GM21423 (cell line): ENCODE results near the gene RNF114.
"Not testable (repeated sequence)": the region's sequence is repeated elsewhere in the genome, so short reads cannot be mapped to it uniquely, and the experiment has no call there.

Experiments used
- ATAC-seq: cut with Tn5 transposase; IDR thresholded peaks from one replicate; pipeline ENCODE4 v1.9.1; 2021; ENCODE audit warnings: mild to moderate bottlenecking, moderate library complexity; ENCODE audit not compliant: unreplicated experiment

The RNF114 gene

DNA sequence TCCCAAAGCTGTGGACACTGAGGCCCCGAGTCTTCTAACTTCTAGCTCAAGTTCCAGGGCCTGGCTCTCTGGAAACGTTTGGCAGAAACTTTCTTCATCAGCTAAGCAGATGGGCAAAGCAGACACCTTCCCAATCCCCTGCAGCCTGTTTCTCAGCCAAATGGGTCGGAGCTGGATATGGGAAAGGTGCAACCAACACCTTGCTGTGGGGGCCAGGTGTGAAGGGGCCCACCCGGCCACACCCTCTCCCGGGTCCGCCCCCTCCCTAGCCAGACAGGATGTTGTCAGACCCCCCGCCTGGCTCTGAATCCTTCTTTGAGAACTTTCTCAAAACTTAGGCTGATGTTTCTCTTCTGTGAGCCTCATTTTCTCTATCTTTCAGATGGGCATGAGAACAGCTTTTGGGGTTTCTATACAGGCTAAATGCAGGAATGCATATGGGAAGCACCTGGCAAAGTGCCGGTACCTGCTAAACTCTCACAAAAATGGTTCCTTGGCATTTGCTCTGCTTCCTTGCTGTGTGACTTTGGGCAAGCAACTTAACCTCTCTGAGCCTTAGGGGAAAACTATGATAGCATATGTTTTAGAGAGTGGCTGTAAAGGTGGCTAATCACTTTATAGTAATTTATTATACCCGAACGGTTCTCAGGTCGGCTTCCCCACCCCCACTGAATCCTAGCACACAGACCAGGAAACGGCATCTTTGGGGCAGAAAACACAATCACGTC is 48.4 kb downstream of the RNF114 start:
- no peak for ATAC-seq

DNA sequence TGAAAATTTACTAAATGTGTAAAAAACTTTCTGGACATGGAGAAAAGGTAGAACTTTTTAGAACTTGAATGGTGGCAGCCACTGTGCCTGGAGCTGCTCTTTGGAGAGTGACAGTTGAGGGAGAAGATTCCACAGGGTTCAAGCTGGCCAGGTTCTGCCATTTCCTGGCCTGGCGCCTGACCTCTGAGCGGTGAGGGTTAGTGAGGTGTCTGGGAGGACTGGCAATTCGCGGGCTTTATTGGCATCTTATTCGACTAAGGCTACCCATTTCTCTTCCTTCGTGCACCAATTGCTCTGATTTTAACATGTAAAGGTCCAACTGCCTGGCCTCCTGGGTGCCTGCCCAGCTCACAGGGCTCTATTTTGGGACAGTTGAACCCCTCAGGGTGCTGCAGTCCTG is 49.0 kb downstream of the RNF114 start:
- ATAC-seq = no peak

DNA sequence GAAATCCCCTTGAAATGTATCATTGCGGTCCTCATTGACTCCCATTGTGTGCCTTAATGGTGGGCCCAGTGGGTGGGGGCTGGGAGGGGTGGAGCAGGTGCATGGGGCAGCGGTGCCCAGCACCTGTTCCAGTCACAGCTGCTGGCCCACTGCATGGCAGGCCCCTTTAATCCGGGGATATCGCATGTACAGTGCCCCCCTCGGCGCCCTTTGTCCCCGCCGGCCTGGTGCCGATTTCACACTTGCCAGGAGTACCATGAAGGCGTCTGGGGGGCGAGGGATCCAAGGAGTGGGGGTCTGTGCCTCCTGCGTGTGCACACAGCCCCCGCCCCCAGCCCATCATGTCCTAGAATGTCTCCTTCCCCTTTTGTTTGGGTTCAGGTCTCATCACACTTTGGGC is 49.4 kb downstream of the RNF114 start:
- ATAC-seq = no peak

GRCh38 chr20:49986049-49986448 is 49.9 kb downstream of the RNF114 start:
- no peak for ATAC-seq

DNA sequence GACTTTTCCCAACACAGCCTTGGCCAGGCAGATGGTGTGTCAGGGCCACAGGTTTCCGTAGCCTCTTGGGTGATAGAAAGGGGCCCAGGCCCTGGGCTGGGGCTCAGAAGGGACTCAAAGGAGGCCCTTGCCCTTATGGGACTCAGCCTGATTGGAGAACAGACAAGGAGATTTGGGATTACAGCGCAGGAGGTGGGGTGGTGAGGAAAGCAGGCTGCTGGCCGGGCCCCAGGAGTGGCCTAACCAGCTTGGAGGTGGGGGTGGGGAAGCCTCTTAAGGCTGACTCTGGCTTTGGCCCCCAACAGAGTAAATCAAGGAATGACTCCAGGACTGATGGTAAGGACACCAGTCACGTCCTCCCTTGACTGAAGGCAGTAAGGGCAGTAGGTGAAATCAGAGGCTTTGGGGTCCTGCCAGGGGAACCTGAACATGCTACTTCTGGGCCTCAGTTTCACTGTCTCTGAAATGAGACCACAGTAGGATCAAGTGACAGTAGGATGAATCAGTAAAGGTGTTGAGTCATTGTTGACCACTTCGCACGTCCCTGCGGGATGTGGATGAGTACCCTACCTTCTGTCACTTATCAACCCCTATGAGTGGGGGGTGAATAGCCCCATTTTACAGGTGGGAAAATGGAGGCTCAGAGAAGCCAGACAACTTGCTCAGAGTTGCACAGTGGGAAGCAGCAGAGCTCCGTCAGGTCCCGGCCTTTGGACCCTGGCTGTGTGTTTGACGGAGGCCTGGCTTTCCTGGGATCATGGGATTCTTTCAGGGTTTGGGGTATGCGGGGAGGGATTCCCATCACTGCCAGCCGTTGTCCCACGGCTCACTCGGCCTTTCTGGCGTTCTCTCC is 51.0 kb downstream of the RNF114 start:
- no peak for ATAC-seq

DNA sequence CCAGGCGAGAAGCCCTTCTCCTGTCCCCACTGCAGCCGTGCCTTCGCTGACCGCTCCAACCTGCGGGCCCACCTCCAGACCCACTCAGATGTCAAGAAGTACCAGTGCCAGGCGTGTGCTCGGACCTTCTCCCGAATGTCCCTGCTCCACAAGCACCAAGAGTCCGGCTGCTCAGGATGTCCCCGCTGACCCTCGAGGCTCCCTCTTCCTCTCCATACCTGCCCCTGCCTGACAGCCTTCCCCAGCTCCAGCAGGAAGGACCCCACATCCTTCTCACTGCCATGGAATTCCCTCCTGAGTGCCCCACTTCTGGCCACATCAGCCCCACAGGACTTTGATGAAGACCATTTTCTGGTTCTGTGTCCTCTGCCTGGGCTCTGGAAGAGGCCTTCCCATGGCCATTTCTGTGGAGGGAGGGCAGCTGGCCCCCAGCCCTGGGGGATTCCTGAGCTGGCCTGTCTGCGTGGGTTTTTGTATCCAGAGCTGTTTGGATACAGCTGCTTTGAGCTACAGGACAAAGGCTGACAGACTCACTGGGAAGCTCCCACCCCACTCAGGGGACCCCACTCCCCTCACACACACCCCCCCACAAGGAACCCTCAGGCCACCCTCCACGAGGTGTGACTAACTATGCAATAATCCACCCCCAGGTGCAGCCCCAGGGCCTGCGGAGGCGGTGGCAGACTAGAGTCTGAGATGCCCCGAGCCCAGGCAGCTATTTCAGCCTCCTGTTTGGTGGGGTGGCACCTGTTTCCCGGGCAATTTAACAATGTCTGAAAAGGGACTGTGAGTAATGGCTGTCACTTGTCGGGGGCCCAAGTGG is 51.9 kb downstream of the RNF114 start:
- ATAC-seq = no peak

DNA sequence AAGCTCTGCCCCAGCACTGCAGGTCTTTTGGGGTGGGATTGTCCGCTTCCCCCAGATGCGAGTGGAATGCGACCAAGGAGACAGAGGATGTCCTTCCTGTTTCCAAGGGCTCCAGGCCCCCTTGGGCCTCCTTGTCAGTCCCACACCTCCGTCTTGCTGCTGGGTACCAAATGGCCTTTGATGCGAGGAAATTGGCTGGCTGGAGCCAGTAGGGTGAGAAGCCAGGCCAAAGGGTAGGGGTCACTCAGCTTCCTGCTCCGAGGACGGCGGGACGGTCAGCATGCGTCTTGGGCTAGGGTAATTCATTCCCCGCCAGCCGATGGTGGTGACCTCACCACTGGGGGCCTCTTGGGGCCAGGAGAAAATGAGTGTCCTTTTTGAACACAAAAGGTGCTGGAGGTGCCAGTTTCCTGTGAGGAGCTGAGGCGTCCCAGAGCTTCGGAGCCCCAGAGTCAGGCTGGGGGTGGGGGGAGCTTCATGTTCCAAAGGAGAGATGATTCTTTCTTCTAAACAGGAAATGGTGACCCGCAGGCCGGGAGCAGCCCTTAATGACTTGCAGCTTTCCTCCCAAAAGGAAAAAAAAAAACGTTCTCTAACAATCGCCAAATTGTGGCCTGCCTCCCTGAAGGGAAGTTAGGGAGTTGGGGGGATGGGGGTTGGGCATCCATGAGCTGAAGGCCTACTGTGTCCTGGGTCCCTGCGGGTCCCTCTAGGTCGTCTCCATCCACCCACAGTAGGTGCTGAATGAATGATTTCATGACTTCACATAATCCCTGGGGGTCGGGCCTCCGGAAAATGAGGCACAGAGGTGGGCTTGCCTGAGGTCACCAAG is 53.3 kb downstream of the RNF114 start:
- ATAC-seq = no peak

DNA sequence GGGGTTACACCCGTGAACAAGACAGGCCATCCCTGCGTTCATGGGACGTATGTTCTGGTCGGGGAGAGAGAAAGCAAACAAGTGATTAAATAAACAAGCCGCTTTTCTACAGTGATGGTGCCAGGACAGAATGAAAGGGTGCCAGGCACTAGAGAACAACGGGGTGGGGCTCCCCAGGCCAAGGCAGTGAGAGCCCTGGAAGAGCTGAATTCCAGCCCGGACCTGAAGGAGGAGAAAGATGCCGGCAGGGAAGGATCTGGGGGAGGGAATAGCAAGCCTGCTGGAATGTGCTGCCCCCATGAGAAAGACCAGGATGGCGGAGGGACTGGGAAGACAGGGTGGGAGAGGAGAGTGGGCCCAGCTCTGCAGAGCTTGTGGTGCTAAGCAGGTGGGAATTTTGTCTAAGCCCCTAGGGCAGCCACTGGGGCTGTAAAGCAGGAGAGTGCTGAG is 54.1 kb downstream of the RNF114 start:
- ATAC-seq = no peak

DNA sequence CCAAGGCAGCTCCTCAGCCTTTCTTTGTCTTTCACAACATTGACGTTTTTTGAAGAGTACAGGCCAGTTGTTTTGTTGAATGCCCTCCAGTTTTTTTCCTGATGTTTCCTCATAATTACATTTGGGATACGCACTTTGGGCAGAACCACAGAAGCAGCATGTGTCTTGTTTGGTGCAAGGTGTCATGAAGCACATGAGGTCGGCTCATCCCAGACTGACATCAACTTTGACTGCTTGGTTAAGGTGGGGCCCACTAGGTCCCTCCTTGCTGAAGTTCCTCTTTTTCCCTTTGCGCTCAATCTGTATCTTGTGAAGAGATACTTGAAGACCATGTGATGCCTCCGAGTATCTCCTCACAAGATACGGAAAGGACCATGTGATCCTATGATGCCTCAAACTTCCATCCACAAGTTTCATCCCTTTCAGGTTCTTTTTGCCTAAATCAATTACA is 57.1 kb downstream of the RNF114 start:
- no peak for ATAC-seq

- ATAC-seq = no peak
Measured at GRCh38 chr20:49995586-49995985, 59.4 kb downstream of the RNF114 start.

DNA sequence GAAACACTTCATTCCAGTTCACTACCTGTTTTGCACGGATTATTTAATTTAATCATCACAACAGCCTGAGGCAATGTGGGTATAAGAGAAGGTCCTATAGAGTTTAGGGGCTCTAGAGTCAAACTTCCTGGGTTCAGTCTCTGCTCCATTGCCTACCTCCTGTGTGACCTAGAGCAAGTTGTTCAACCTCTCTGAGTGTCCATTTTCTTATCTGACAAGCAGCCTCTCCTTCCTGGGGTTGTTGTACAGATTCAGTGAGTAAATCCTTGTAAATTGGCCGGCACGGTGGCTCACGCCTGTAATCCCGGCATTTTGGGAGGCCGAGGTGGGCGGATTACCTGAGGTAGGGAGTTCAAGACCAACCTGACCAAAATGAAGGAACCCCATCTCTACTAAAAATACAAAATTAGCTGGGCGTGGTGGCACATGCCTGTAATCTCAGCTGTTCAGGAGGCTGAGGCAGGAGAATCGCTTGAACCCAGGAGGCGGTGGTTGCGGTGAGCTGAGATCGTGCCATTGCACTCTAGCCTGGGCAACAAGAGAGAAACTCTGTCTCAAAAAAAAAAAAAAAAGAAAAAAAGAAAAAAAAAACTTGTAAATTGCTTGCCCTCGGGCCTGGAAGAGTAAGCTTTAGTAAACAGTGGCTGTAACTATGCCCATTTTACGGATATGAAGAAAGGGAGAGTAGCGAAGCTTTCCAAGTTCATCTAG is 62.4 kb downstream of the RNF114 start:
- not testable (repeated sequence) for ATAC-seq

DNA sequence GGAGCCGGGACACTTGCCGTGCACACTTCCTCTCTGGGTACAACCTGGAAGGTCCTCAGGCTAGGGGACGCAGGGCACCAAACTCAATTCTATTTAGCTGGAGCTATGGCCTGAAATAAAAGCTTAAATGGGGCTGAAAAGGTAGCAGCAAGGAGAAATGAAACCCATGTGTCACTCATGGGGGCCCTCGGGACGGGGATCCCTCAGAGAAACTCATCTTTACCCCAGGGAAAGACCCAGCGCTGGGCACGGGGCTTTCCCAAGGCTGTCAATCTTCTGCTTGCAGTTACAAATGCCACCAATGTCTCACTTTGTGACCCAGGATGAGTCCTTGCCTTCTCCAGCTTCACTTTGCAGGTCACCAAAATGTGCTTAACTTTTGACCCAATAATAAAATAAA is 63.1 kb downstream of the RNF114 start:
- ATAC-seq = peak; percentile 71

DNA sequence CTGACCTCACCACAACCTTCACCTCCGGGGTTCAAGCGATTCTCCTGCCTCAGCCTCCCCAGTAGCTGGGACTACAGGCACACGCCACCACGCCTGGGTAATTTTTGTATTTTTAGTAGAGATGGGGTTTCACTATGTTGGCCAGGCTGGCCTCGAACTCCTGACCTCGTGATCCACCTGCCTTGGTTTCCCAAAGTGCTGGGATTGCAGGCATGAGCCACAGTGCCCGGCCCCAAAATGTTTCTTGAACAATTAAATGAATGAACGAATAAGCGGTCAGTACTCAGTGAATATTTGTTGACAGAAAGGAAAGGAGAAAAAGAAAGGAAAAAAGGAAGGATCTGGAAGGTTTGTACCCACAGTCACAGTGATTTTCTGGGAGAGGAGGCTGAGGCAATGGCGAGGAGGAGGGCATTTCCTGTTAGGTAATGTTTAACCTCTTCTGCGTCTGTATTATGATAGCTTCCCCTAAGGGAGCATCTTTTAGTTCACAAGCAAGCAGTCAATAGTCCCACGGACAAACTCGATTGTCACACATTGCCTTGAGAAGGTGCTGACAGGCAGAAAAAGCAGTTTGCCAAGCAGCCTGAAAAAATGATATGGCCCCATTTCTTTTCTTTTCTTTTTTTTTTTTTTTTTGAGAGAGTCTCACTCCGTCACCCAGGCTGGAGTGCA is 64.5 kb downstream of the RNF114 start:
- not testable (repeated sequence) for ATAC-seq

- no peak for ATAC-seq
Measured at GRCh38 chr20:50001784-50002311, 65.7 kb downstream of the RNF114 start.

DNA sequence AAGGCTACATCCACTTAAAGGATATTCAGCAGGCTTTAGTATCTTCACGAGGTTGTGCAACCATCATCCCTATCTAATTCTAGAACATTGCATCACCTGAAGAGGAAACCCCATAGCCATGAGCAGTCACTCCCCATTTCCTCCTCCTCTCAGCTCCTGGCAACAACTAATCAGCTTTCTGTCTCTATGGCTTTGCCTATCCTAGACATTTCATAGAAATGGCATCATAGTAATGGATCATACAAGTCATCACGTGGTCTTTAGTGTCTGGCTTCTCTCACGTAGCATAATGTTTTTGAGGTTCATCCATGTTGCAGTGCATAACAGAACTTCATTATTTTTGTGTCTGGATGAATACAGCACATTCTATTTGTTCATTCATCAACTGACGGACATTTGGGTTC is 67.1 kb downstream of the RNF114 start:
- ATAC-seq = no peak
